GM23248 (cell line): Measurements from ENCODE around the gene EPOP. TPM values are rescaled to one million over a fixed set of nuclear protein-coding genes. Genes with fewer than 3 reads are reported as not detected.

Experiments
- DNase-seq: peaks from one replicate; pipeline ENCODE4 v3.0.0-alpha.2; 2015
- H2AFZ ChIP-seq: fragments of 200-600 bp; sonication (generic); 2 replicates; pipeline ENCODE4 v1.6.1; 2016; ENCODE audit warnings: antibody characterized with exemption
- H3F3A ChIP-seq: fragments of 200-600 bp; sonication (generic); 2 replicates; pipeline ENCODE4 v1.6.1; 2016; ENCODE audit warnings: mild to moderate bottlenecking, antibody characterized with exemption, mixed run types; ENCODE audit not compliant: insufficient read depth
- H3K27ac ChIP-seq: fragments of 200-600 bp; sonication (generic); 2 replicates; pipeline ENCODE4 v1.5.1; 2016; ENCODE audit warnings: mild to moderate bottlenecking
- H3K27me3 ChIP-seq: fragments of 200-600 bp; sonication (generic); replicated peaks from 2 replicates; pipeline ENCODE4 v1.6.1; 2016; ENCODE audit warnings: mild to moderate bottlenecking; ENCODE audit not compliant: insufficient read depth
- H3K36me3 ChIP-seq: fragments of 200-600 bp; sonication (generic); 2 replicates; pipeline ENCODE4 v1.6.1; 2016; ENCODE audit warnings: low read depth, mild to moderate bottlenecking
- H3K4me1 ChIP-seq: fragments of 200-600 bp; sonication (generic); 2 replicates; pipeline ENCODE4 v1.6.1; 2016; ENCODE audit warnings: mild to moderate bottlenecking; ENCODE audit not compliant: insufficient read depth
- H3K4me2 ChIP-seq: fragments of 200-600 bp; sonication (generic); one replicate; pipeline ENCODE4 v1.6.1; 2016; ENCODE audit warnings: mild to moderate bottlenecking; ENCODE audit not compliant: unreplicated experiment
- H3K4me3 ChIP-seq: fragments of 200-600 bp; sonication (generic); 2 replicates; pipeline ENCODE4 v1.5.1; 2016; ENCODE audit warnings: mild to moderate bottlenecking
- H3K79me2 ChIP-seq: fragments of 200-600 bp; sonication (generic); 2 replicates; pipeline ENCODE4 v1.6.1; 2016; ENCODE audit warnings: mild to moderate bottlenecking; ENCODE audit not compliant: insufficient read depth
- H3K9ac ChIP-seq: fragments of 200-600 bp; sonication (generic); 2 replicates; pipeline ENCODE4 v1.6.1; 2016; ENCODE audit warnings: mild to moderate bottlenecking
- H3K9me2 ChIP-seq: fragments of 200-600 bp; sonication (generic); 2 replicates; pipeline ENCODE4 v1.6.1; 2016; ENCODE audit warnings: mixed run types, mild to moderate bottlenecking, moderate library complexity; ENCODE audit not compliant: insufficient read depth
- H3K9me3 ChIP-seq: fragments of 200-600 bp; sonication (generic); one replicate; pipeline ENCODE4 v1.6.1; 2017; ENCODE audit warnings: low read depth
- H4K20me1 ChIP-seq: fragments of 200-600 bp; sonication (generic); 2 replicates; pipeline ENCODE4 v1.6.0; 2016; ENCODE audit not compliant: insufficient read depth
- EZH2 ChIP-seq: fragments of 200-600 bp; sonication (generic); IDR thresholded peaks from 2 replicates; pipeline ENCODE4 v1.6.1; 2018; ENCODE audit warnings: antibody characterized with exemption, mild to moderate bottlenecking; ENCODE audit not compliant: insufficient read depth, poor library complexity, severe bottlenecking
- EZH2phosphoT487 ChIP-seq: fragments of 200-600 bp; sonication (generic); IDR thresholded peaks from 2 replicates; pipeline ENCODE4 v1.6.1; 2018; ENCODE audit warnings: antibody characterized with exemption, moderate library complexity, mild to moderate bottlenecking, low read depth; ENCODE audit not compliant: insufficient read depth
- WGBS, 2 experiments: methylation state at CpG; one replicate each; pipeline ENCODE4 v1.1.6; 2015 to 2017; ENCODE audit warnings: low lambda C conversion rate in 2 of 2, low coverage in 1 of 2; ENCODE audit errors: missing lambda C conversion rate in 2 of 2; 5-methylcytosine and 5-hydroxymethylcytosine counted together
- in situ Hi-C: fragments of 300-500 bp; cut with MboI; formaldehyde crosslinking; loops from 2 replicates; pipeline ENCODE4 v1.15.0; 2020
- polyA plus RNA-seq: library from polyadenylated mRNA; unstranded; fragments of >200 nt; fragmentation: Nextera tagmentation; extraction: Ambion mirVana; gene quantifications from 2 replicates; pipeline ENCODE4 v1.2.1, GENCODE V29; 2016
- total RNA-seq: library from RNA; depleted of rRNA; stranded (reverse); fragments of >200 nt; shearing (Covaris generic); gene quantifications from 2 replicates; pipeline ENCODE4 v1.2.3, GENCODE V29; 2014

The EPOP gene
- total and polyA plus RNA-seq, 2 experiments from 2014 or later, result 1.2 to 4.3 TPM

- Histone ChIP-seq H3K27me3 (no peaks in the 10 kb centered on the region), H3K4me3 (no peak overlapping the region), H3K36me3 (no peaks in the 10 kb centered on the region), H4K20me1 (no peaks in the 10 kb centered on the region), H3K9ac (no peak overlapping the region), H2AFZ (no peak overlapping the region), H3K79me2 (no peaks in the 10 kb centered on the region), H3F3A (0 out of 2 replicates have a peak, but pooled peaks cover 5% of the 10 kb centered on the region), H3K4me2 (no peak overlapping the region), H3K4me1 (peaks cover 20% of the 10 kb centered on the region), H3K27ac (no peak overlapping the region), H3K9me3 (no peaks in the 10 kb centered on the region), H3K9me2 (no peaks in the 10 kb centered on the region)
- in situ Hi-C loops, result no loop called here
- 78 to 91% methylated on average over 2 to 4 of the region's 4 CpGs for WGBS, 2 experiments
- TF ChIP-seq EZH2, result no peak
- TF ChIP-seq EZH2phosphoT487, result no peak
- DNase-seq, result no peak
Observed at GRCh38 chr17:38691154-38691553, 16.4 kb upstream of the EPOP start.

- no peaks in the 10 kb centered on the region for H3K9me2 ChIP-seq
- H3K4me2 ChIP-seq, result no peak overlapping the region
- peaks cover 20% of the 10 kb centered on the region for H3K4me1 ChIP-seq
- no peak overlapping the region for H3K9ac ChIP-seq
- H3K27me3 ChIP-seq, result no peaks in the 10 kb centered on the region
- TF ChIP-seq EZH2 (no peak), EZH2phosphoT487 (no peak)
- in situ Hi-C loops, result no loop called here
- H3F3A ChIP-seq, result 0 out of 2 replicates have a peak, but pooled peaks cover 5% of the 10 kb centered on the region
- no peaks in the 10 kb centered on the region for H3K79me2 ChIP-seq
- H3K9me3 ChIP-seq, result no peaks in the 10 kb centered on the region
- WGBS, 2 experiments, result 68 to 70% methylated on average over 4 of the region's 4 CpGs
- no peak for DNase-seq
- no peak overlapping the region for H3K4me3 ChIP-seq
- no peak overlapping the region for H2AFZ ChIP-seq
- no peaks in the 10 kb centered on the region for H3K36me3 ChIP-seq
- no peak overlapping the region for H3K27ac ChIP-seq
- H4K20me1 ChIP-seq, result no peaks in the 10 kb centered on the region
Observed at GRCh38 chr17:38690386-38690785, 15.6 kb upstream of the EPOP start.

DNA sequence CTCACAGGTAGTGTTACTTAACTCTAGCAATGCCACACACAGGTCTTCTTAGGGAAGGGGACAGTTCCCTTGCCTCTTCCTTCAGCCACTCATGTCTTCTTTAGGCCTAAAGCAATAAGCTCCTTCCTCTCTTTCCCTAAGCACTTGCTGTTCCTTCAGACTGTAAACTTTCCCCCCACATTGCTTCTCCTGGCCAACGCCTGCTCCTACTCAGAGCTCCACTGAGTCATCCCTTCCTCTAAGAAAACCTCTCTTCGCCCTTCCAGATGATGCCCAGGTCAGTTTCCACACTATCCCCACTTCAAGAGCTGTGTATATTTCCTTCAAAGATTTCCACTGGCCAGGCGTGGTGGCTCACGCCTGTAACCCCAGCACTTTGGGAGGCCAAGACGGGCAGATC, 12.5 kb upstream of the EPOP start:
- Histone ChIP-seq H3K79me2 (no peaks in the 10 kb centered on the region), H3K4me3 (no peak overlapping the region), H3K9me2 (no peaks in the 10 kb centered on the region), H3K4me1 (peaks cover 11% of the 10 kb centered on the region), H4K20me1 (no peaks in the 10 kb centered on the region), H3K9me3 (no peaks in the 10 kb centered on the region), H3K27me3 (no peaks in the 10 kb centered on the region), H3K9ac (no peak overlapping the region), H3F3A (0 out of 2 replicates have a peak, but pooled peaks cover 5% of the 10 kb centered on the region), H3K27ac (no peak overlapping the region), H3K36me3 (no peaks in the 10 kb centered on the region), H2AFZ (no peak overlapping the region), H3K4me2 (no peak overlapping the region)
- peak; percentile 87 for DNase-seq
- in situ Hi-C loops, result no loop called here
- WGBS, 2 experiments, result 62% methylated on average over 5 of the region's 5 CpGs
- TF ChIP-seq EZH2phosphoT487 (no peak), EZH2 (no peak)

DNA sequence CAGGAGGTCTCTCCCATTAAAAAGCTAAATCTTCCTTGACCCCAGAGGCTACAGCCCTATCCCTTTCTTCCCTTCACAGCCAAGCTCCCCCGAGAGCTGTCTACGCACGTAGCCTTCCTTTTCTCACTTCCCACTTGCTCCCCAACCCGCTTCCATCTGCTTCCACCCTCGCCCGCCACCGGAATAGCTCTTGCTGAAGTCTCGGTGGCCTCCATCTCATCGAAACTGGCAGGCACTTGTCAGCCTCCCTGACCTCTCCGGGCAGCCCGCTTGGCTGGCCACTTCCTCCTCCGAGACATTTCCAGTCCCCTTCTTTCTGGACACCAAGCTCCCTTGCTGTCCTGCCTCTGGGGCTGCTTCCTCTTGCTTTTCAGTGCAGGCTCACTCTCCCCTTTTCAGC, 10.7 kb upstream of the EPOP start:
- Histone ChIP-seq H3K4me3 (no peak overlapping the region), H3K27me3 (no peaks in the 10 kb centered on the region), H3K9me2 (no peaks in the 10 kb centered on the region), H2AFZ (no peak overlapping the region), H3K79me2 (no peaks in the 10 kb centered on the region), H3K9me3 (no peaks in the 10 kb centered on the region), H3K4me1 (peaks cover 11% of the 10 kb centered on the region), H3K9ac (no peak overlapping the region), H3K27ac (no peak overlapping the region), H3K4me2 (no peak overlapping the region), H3K36me3 (no peaks in the 10 kb centered on the region), H4K20me1 (no peaks in the 10 kb centered on the region), H3F3A (0 out of 2 replicates have a peak, but pooled peaks cover 5% of the 10 kb centered on the region)
- TF ChIP-seq EZH2 (no peak), EZH2phosphoT487 (no peak)
- 90 to 92% methylated on average over 12 of the region's 12 CpGs for WGBS, 2 experiments
- in situ Hi-C loops, result no loop called here
- no peak for DNase-seq

GRCh38 chr17:38681096-38681495, 6.3 kb upstream of the EPOP start:
- H3F3A ChIP-seq, result peaks cover 5% of the 10 kb centered on the region; the same call in 1 of the 2 replicates
- TF ChIP-seq EZH2 (no peak), EZH2phosphoT487 (no peak)

More at GRCh38 chr17:38681096-38681495, 6.3 kb upstream of the EPOP start:
- Histone ChIP-seq H3K36me3 (no peaks in the 10 kb centered on the region), H3K27me3 (no peaks in the 10 kb centered on the region), H4K20me1 (no peaks in the 10 kb centered on the region), H3K4me1 (0 out of 2 replicates have a peak, but pooled peaks cover 3% of the 10 kb centered on the region), H2AFZ (no peak overlapping the region), H3K79me2 (no peaks in the 10 kb centered on the region), H3K9ac (no peak overlapping the region), H3K9me2 (no peaks in the 10 kb centered on the region), H3K27ac (no peak overlapping the region), H3K9me3 (no peaks in the 10 kb centered on the region), H3K4me2 (no peak overlapping the region), H3K4me3 (no peak overlapping the region)
- no peak for DNase-seq
- 77 to 86% methylated on average over 3 of the region's 3 CpGs for WGBS, 2 experiments
- in situ Hi-C loops, result no loop called here
